GM23338 (cell line): ENCODE measurements around the gene PDGFC. TPM values are rescaled to one million over a fixed set of nuclear protein-coding genes. Genes with fewer than 3 reads are reported as not detected.

Source experiments
- ATAC-seq: fragments of 200-7000 bp; cut with Tn5 transposase; 3 replicates; pipeline ENCODE4 v1.9.1; 2020
- DNase-seq: peaks from one replicate; pipeline ENCODE4 v3.0.0-alpha.2; 2015; ENCODE audit warnings: low spot score
- H2AFZ ChIP-seq: fragments of 200-600 bp; sonication (generic); 2 replicates; pipeline ENCODE4 v1.8.0; 2016; ENCODE audit warnings: antibody characterized with exemption, mild to moderate bottlenecking, moderate library complexity
- H3F3A ChIP-seq: fragments of 200-600 bp; sonication (generic); replicated peaks from 2 replicates; pipeline ENCODE4 v1.8.0; 2017; ENCODE audit warnings: antibody characterized with exemption, mixed run types, low read depth
- H3K27ac ChIP-seq: fragments of 200-600 bp; sonication (generic); 2 replicates; pipeline ENCODE4 v1.6.1; 2016; ENCODE audit warnings: low read depth
- H3K27me3 ChIP-seq: fragments of 200-600 bp; sonication (generic); 2 replicates; pipeline ENCODE4 v1.8.0; 2016; ENCODE audit warnings: mild to moderate bottlenecking, mixed run types, moderate library complexity; ENCODE audit not compliant: insufficient read depth
- H3K36me3 ChIP-seq: fragments of 200-600 bp; sonication (generic); 2 replicates; pipeline ENCODE4 v1.8.0; 2016; ENCODE audit warnings: mild to moderate bottlenecking; ENCODE audit not compliant: insufficient read depth
- H3K4me1 ChIP-seq: fragments of 200-600 bp; sonication (generic); 2 replicates; pipeline ENCODE4 v1.8.0; 2016; ENCODE audit warnings: mild to moderate bottlenecking, moderate library complexity; ENCODE audit not compliant: insufficient read depth
- H3K4me2 ChIP-seq: fragments of 200-600 bp; sonication (generic); 2 replicates; pipeline ENCODE4 v1.7.1; 2017; ENCODE audit warnings: mixed run types
- H3K4me3 ChIP-seq: fragments of 200-600 bp; sonication (generic); 2 replicates; pipeline ENCODE4 v1.6.1; 2016; ENCODE audit warnings: mixed run types
- H3K79me2 ChIP-seq: fragments of 200-600 bp; sonication (generic); replicated peaks from 2 replicates; pipeline ENCODE4 v1.8.0; 2017; ENCODE audit warnings: mild to moderate bottlenecking; ENCODE audit not compliant: insufficient read depth
- H3K9me2 ChIP-seq: fragments of 200-600 bp; sonication (generic); 2 replicates; pipeline ENCODE4 v1.8.0; 2017; ENCODE audit not compliant: insufficient read depth
- H4K20me1 ChIP-seq: fragments of 200-600 bp; sonication (generic); replicated peaks from 2 replicates; pipeline ENCODE4 v1.8.0; 2017; ENCODE audit warnings: mild to moderate bottlenecking; ENCODE audit not compliant: insufficient read depth
- H3K27ac Mint-ChIP-seq: 2 replicates; pipeline ENCODE4 v1.8.0; 2020; ENCODE audit warnings: inconsistent platforms, mild to moderate bottlenecking, moderate library complexity, mixed read lengths
- H3K27me3 Mint-ChIP-seq: 3 replicates; pipeline ENCODE4 v1.8.0; 2022; ENCODE audit warnings: low read depth, mild to moderate bottlenecking, moderate library complexity, mixed read lengths, inconsistent platforms; ENCODE audit not compliant: insufficient read depth, poor library complexity
- H3K36me3 Mint-ChIP-seq: 3 replicates; pipeline ENCODE4 v1.8.0; 2021; ENCODE audit warnings: low read depth, mild to moderate bottlenecking, inconsistent platforms, moderate library complexity, mixed read lengths
- H3K4me1 Mint-ChIP-seq: 3 replicates; pipeline ENCODE4 v1.8.0; 2020; ENCODE audit warnings: mild to moderate bottlenecking, inconsistent platforms, mixed read lengths
- H3K4me3 Mint-ChIP-seq: 3 replicates; pipeline ENCODE4 v1.8.0; 2021; ENCODE audit warnings: moderate library complexity, mild to moderate bottlenecking, inconsistent platforms, mixed read lengths
- H3K9me3 Mint-ChIP-seq: 3 replicates; pipeline ENCODE4 v1.8.0; 2020; ENCODE audit warnings: moderate library complexity, mild to moderate bottlenecking, inconsistent platforms, mixed read lengths
- EZH2 ChIP-seq: fragments of 200-600 bp; sonication (generic); IDR thresholded peaks from one replicate; pipeline ENCODE4 v1.8.0; 2017; ENCODE audit warnings: antibody characterized with exemption, mild to moderate bottlenecking, low read depth; ENCODE audit not compliant: unreplicated experiment
- EZH2phosphoT487 ChIP-seq: fragments of 200-600 bp; sonication (generic); IDR thresholded peaks from one replicate; pipeline ENCODE4 v1.8.1; 2018; ENCODE audit warnings: antibody characterized with exemption; ENCODE audit not compliant: unreplicated experiment
- POLR2AphosphoS5 ChIP-seq: IDR thresholded peaks from 2 replicates; pipeline ENCODE4 v1.6.1; 2016; ENCODE audit warnings: antibody characterized with exemption, low read depth
- STAT1 ChIP-seq: IDR thresholded peaks from one replicate; pipeline ENCODE4 v1.6.1; 2016; ENCODE audit warnings: antibody characterized with exemption; ENCODE audit not compliant: unreplicated experiment
- ZNF114 ChIP-seq: fragments of 250-450 bp; sonication (Bioruptor Pico); IDR thresholded peaks from 2 replicates; pipeline ENCODE4 v1.5.0; 2020; ENCODE audit warnings: mild to moderate bottlenecking, moderate library complexity
- ZNF331 ChIP-seq: fragments of 250-450 bp; sonication (Bioruptor Pico); IDR thresholded peaks from 2 replicates; pipeline ENCODE4 v1.5.0; 2020; ENCODE audit warnings: low read depth, mild to moderate bottlenecking, moderate library complexity
- polyA plus RNA-seq: library from polyadenylated mRNA; unstranded; fragments of >200 nt; fragmentation: Nextera tagmentation; extraction: Ambion mirVana; gene quantifications from 2 replicates; pipeline ENCODE4 v1.2.1, GENCODE V29; 2016
- total RNA-seq: library from RNA; depleted of rRNA; stranded (reverse); fragments of >200 nt; shearing (Covaris generic); gene quantifications from 2 replicates; pipeline ENCODE4 v1.2.3, GENCODE V29; 2014
- TF ChIP-seq, protein P1 (sequence below), 2 experiments: fragments of 200-600 bp in 1 of 2; sonication (generic) in 1 of 2; conservative IDR thresholded peaks; 2 replicates each; pipeline versions ENCODE4 v1.5.1 to v1.6.1; 2016 to 2017; ENCODE audit warnings: antibody characterized with exemption in 2 of 2, low read depth in 2 of 2, mild to moderate bottlenecking in 2 of 2, moderate library complexity in 1 of 2
- TF ChIP-seq, protein P2 (sequence below): fragments of 250-450 bp; sonication (Bioruptor Pico); IDR thresholded peaks from 2 replicates; pipeline ENCODE4 v1.5.0; 2020; ENCODE audit warnings: mild to moderate bottlenecking, moderate library complexity
- TF ChIP-seq, protein P3 (sequence below): IDR thresholded peaks from one replicate; pipeline ENCODE4 v1.6.1; 2018; ENCODE audit warnings: antibody characterized with exemption; ENCODE audit not compliant: unreplicated experiment

Gene PDGFC
- total and polyA plus RNA-seq, 2 experiments from 2014 or later = 1.3 to 3.4 TPM

DNA sequence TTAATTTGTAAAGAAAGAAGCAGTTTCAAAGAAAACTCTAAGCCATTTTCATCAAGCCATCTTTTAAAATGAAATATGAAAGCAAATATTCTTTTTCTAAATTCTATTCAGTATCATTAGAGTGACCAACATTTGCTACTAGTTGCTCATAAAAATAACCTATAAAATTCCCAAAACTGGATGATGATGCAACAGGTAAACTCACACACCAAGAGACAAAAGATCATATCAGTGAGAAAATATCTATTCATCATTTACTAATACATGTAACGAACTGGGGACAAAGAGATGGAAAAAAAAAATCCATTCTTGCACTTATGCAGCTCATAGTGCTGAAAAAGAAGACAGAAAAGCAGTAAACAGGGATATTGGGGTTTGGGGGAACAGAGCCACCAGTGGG, 48.1 kb downstream of the PDGFC start:
- 0 out of 3 replicates have a peak, but pooled peaks cover 5% of the 10 kb centered on the region for H3K36me3 Mint-ChIP-seq
- Histone ChIP-seq H4K20me1 (no peaks in the 10 kb centered on the region), H3K4me3 (no peak overlapping the region), H3F3A (no peaks in the 10 kb centered on the region), H3K36me3 (no peaks in the 10 kb centered on the region), H3K9me2 (peaks cover 4% of the 10 kb centered on the region; the same call in 1 of the 2 replicates), H3K27me3 (no peaks in the 10 kb centered on the region), H3K79me2 (no peaks in the 10 kb centered on the region), H3K4me2 (no peak overlapping the region), H2AFZ (no peak overlapping the region), H3K4me1 (no peaks in the 10 kb centered on the region), H3K27ac (no peak overlapping the region)
- no peaks in the 10 kb centered on the region; the same call in 2 of the 3 replicates for H3K4me1 Mint-ChIP-seq
- H3K9me3 Mint-ChIP-seq = peaks cover 12% of the 10 kb centered on the region; the same call in 2 of the 3 replicates
- H3K27me3 Mint-ChIP-seq = no peaks in the 10 kb centered on the region
- TF ChIP-seq, protein P1, sequence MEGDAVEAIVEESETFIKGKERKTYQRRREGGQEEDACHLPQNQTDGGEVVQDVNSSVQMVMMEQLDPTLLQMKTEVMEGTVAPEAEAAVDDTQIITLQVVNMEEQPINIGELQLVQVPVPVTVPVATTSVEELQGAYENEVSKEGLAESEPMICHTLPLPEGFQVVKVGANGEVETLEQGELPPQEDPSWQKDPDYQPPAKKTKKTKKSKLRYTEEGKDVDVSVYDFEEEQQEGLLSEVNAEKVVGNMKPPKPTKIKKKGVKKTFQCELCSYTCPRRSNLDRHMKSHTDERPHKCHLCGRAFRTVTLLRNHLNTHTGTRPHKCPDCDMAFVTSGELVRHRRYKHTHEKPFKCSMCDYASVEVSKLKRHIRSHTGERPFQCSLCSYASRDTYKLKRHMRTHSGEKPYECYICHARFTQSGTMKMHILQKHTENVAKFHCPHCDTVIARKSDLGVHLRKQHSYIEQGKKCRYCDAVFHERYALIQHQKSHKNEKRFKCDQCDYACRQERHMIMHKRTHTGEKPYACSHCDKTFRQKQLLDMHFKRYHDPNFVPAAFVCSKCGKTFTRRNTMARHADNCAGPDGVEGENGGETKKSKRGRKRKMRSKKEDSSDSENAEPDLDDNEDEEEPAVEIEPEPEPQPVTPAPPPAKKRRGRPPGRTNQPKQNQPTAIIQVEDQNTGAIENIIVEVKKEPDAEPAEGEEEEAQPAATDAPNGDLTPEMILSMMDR (conservative IDR thresholded peaks at IDR 0.05; ENCODE audit: low read depth in 2 of 2) = no peak
- no peak for TF ChIP-seq EZH2
- DNase-seq (no peak), ATAC-seq (no peak)
- no peak overlapping the region for H3K4me3 Mint-ChIP-seq
- no peak overlapping the region for H3K27ac Mint-ChIP-seq

DNA sequence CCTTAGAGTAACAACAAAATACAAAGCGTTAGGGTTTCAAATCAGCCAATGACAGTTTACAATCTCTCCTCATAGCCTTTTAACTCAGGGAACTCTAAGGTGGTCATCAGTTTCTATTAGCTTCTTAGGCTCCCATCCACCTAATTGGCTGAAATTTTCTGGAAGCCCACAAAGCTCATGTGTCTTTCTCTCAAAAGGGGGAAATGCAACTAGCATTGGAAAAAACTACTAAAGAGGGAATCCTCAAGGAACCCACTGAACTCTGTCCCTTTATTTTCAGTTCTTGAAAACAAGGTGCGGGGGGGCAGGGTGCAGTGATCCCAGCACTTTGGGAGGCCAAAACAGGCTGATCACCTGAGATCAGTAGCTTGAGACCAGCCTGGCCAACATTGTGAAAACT, 56.4 kb downstream of the PDGFC start:
- H3K36me3 ChIP-seq = no peaks in the 10 kb centered on the region
- no peak overlapping the region for H3K4me3 Mint-ChIP-seq
- no peaks in the 10 kb centered on the region for H3K27me3 ChIP-seq
- no peak overlapping the region for H2AFZ ChIP-seq
- H3K36me3 Mint-ChIP-seq = no peaks in the 10 kb centered on the region
- H4K20me1 ChIP-seq = no peaks in the 10 kb centered on the region
- H3K27ac ChIP-seq = no peak overlapping the region
- no peaks in the 10 kb centered on the region for H3K4me1 Mint-ChIP-seq
- DNase-seq (no peak), ATAC-seq (no peak)
- H3K4me2 ChIP-seq = no peak overlapping the region
- H3K4me3 ChIP-seq = no peak overlapping the region
- H3K27ac Mint-ChIP-seq = no peak overlapping the region
- no peaks in the 10 kb centered on the region; the same call in 2 of the 3 replicates for H3K9me3 Mint-ChIP-seq
- no peaks in the 10 kb centered on the region for H3K79me2 ChIP-seq
- no peaks in the 10 kb centered on the region for H3K27me3 Mint-ChIP-seq
- H3K9me2 ChIP-seq = peaks cover 5% of the 10 kb centered on the region; the same call in 1 of the 2 replicates
- H3K4me1 ChIP-seq = no peaks in the 10 kb centered on the region
- no peaks in the 10 kb centered on the region for H3F3A ChIP-seq
- TF ChIP-seq, protein P2, sequence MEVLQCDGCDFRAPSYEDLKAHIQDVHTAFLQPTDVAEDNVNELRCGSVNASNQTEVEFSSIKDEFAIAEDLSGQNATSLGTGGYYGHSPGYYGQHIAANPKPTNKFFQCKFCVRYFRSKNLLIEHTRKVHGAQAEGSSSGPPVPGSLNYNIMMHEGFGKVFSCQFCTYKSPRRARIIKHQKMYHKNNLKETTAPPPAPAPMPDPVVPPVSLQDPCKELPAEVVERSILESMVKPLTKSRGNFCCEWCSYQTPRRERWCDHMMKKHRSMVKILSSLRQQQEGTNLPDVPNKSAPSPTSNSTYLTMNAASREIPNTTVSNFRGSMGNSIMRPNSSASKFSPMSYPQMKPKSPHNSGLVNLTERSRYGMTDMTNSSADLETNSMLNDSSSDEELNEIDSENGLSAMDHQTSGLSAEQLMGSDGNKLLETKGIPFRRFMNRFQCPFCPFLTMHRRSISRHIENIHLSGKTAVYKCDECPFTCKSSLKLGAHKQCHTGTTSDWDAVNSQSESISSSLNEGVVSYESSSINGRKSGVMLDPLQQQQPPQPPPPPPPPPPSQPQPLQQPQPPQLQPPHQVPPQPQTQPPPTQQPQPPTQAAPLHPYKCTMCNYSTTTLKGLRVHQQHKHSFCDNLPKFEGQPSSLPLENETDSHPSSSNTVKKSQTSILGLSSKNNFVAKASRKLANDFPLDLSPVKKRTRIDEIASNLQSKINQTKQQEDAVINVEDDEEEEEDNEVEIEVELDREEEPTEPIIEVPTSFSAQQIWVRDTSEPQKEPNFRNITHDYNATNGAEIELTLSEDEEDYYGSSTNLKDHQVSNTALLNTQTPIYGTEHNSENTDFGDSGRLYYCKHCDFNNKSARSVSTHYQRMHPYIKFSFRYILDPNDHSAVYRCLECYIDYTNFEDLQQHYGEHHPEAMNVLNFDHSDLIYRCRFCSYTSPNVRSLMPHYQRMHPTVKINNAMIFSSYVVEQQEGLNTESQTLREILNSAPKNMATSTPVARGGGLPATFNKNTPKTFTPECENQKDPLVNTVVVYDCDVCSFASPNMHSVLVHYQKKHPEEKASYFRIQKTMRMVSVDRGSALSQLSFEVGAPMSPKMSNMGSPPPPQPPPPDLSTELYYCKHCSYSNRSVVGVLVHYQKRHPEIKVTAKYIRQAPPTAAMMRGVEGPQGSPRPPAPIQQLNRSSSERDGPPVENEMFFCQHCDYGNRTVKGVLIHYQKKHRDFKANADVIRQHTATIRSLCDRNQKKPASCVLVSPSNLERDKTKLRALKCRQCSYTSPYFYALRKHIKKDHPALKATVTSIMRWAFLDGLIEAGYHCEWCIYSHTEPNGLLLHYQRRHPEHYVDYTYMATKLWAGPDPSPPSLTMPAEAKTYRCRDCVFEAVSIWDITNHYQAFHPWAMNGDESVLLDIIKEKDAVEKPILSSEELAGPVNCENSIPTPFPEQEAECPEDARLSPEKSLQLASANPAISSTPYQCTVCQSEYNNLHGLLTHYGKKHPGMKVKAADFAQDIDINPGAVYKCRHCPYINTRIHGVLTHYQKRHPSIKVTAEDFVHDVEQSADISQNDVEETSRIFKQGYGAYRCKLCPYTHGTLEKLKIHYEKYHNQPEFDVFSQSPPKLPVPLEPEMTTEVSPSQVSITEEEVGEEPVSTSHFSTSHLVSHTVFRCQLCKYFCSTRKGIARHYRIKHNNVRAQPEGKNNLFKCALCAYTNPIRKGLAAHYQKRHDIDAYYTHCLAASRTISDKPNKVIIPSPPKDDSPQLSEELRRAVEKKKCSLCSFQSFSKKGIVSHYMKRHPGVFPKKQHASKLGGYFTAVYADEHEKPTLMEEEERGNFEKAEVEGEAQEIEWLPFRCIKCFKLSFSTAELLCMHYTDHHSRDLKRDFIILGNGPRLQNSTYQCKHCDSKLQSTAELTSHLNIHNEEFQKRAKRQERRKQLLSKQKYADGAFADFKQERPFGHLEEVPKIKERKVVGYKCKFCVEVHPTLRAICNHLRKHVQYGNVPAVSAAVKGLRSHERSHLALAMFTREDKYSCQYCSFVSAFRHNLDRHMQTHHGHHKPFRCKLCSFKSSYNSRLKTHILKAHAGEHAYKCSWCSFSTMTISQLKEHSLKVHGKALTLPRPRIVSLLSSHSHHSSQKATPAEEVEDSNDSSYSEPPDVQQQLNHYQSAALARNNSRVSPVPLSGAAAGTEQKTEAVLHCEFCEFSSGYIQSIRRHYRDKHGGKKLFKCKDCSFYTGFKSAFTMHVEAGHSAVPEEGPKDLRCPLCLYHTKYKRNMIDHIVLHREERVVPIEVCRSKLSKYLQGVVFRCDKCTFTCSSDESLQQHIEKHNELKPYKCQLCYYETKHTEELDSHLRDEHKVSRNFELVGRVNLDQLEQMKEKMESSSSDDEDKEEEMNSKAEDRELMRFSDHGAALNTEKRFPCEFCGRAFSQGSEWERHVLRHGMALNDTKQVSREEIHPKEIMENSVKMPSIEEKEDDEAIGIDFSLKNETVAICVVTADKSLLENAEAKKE (CRISPR knock-in tag) = no peak
- TF ChIP-seq STAT1 = no peak
- TF ChIP-seq EZH2phosphoT487 = no peak
- no peak for TF ChIP-seq ZNF114
- TF ChIP-seq ZNF331 = no peak
- TF ChIP-seq POLR2AphosphoS5 = no peak
- TF ChIP-seq, protein P3, sequence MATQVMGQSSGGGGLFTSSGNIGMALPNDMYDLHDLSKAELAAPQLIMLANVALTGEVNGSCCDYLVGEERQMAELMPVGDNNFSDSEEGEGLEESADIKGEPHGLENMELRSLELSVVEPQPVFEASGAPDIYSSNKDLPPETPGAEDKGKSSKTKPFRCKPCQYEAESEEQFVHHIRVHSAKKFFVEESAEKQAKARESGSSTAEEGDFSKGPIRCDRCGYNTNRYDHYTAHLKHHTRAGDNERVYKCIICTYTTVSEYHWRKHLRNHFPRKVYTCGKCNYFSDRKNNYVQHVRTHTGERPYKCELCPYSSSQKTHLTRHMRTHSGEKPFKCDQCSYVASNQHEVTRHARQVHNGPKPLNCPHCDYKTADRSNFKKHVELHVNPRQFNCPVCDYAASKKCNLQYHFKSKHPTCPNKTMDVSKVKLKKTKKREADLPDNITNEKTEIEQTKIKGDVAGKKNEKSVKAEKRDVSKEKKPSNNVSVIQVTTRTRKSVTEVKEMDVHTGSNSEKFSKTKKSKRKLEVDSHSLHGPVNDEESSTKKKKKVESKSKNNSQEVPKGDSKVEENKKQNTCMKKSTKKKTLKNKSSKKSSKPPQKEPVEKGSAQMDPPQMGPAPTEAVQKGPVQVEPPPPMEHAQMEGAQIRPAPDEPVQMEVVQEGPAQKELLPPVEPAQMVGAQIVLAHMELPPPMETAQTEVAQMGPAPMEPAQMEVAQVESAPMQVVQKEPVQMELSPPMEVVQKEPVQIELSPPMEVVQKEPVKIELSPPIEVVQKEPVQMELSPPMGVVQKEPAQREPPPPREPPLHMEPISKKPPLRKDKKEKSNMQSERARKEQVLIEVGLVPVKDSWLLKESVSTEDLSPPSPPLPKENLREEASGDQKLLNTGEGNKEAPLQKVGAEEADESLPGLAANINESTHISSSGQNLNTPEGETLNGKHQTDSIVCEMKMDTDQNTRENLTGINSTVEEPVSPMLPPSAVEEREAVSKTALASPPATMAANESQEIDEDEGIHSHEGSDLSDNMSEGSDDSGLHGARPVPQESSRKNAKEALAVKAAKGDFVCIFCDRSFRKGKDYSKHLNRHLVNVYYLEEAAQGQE = no peak
- TF ChIP-seq EZH2 = no peak
